Activated T-cell treated with anti-CD3 and anti-CD28 coated beads, Interleukin-2, amount 50 U/mL, for 48 hours (primary cell): Measurements from ENCODE around the gene INPP5D.
"Not testable (repeated sequence)": the region's sequence is repeated elsewhere in the genome, so short reads cannot be mapped to it uniquely, and the experiment has no call there.

ENCODE experiments used
- DNase-seq, 2 experiments: peaks; one replicate each; pipeline ENCODE4 v3.0.0-alpha.2; 2020

Gene INPP5D

GRCh38 chr2:233032551-233033320 lies 27.4 kb upstream of the INPP5D start, which contains the start of gene NEU2:
TSS of gene NEU2 (plus strand) at chr2:233032672. CDS start at chr2:233032672, 0 bp downstream.
- DNase-seq, result no peak

GRCh38 chr2:233033672-233034071 lies 26.5 kb upstream of the INPP5D start:
- DNase-seq, result peak; percentile 34 to 53

- DNase-seq, result no peak
Measured at GRCh38 chr2:233034091-233034882, 25.9 kb upstream of the INPP5D start.

GRCh38 chr2:233035426-233036161 lies 24.5 kb upstream of the INPP5D start:
- no peak for DNase-seq

GRCh38 chr2:233036162-233036838 lies 23.8 kb upstream of the INPP5D start:
- no peak for DNase-seq

- no peak for DNase-seq
Measured at GRCh38 chr2:233037078-233037477, 23.1 kb upstream of the INPP5D start.

- no peak for DNase-seq
Measured at GRCh38 chr2:233039212-233039845, 20.8 kb upstream of the INPP5D start.

- DNase-seq, result no peak
Measured at GRCh38 chr2:233039846-233040530, 20.2 kb upstream of the INPP5D start.

- DNase-seq, result no peak
Measured at GRCh38 chr2:233040571-233040970, 19.6 kb upstream of the INPP5D start.

- DNase-seq, result no peak
Measured at GRCh38 chr2:233041722-233042323, 18.3 kb upstream of the INPP5D start.

GRCh38 chr2:233042549-233042948 lies 17.6 kb upstream of the INPP5D start:
- DNase-seq, result no peak

- no peak for DNase-seq
Measured at GRCh38 chr2:233044974-233045605, 15.1 kb upstream of the INPP5D start.

- DNase-seq, result no peak
Measured at GRCh38 chr2:233047206-233047605, 12.9 kb upstream of the INPP5D start.

- DNase-seq, result no peak
Measured at GRCh38 chr2:233047667-233048066, 12.5 kb upstream of the INPP5D start.

- DNase-seq, result no peak
Measured at GRCh38 chr2:233048569-233049193, 11.5 kb upstream of the INPP5D start.

GRCh38 chr2:233049194-233049761 lies 10.9 kb upstream of the INPP5D start:
- no peak for DNase-seq

- no peak for DNase-seq
Measured at GRCh38 chr2:233051241-233052149, 8.6 kb upstream of the INPP5D start.

GRCh38 chr2:233052517-233052916 lies 7.6 kb upstream of the INPP5D start:
- DNase-seq, result not testable (repeated sequence)
